SJCRH30 (cell line): ENCODE results near the gene SDR42E2. TPM values are rescaled to one million over a fixed set of nuclear protein-coding genes. Genes with fewer than 3 reads are reported as not detected.

ENCODE experiments used
- DNase-seq, 2 experiments: peaks; one replicate each; pipeline ENCODE4 v3.0.0-alpha.2; 2015 to 2020
- H3K27ac ChIP-seq: fragments of 250-450 bp; sonication (Bioruptor Pico); 2 replicates; pipeline ENCODE4 v1.5.1; 2020; ENCODE audit warnings: mild to moderate bottlenecking, moderate library complexity
- H3K27me3 ChIP-seq: fragments of 250-450 bp; sonication (Bioruptor Pico); 2 replicates; pipeline ENCODE4 v1.5.1; 2020; ENCODE audit warnings: mild to moderate bottlenecking, moderate library complexity
- H3K36me3 ChIP-seq: fragments of 250-450 bp; sonication (Bioruptor Pico); 2 replicates; pipeline ENCODE4 v1.5.1; 2020; ENCODE audit warnings: mild to moderate bottlenecking, moderate library complexity
- H3K4me1 ChIP-seq: fragments of 250-450 bp; sonication (Bioruptor Pico); 2 replicates; pipeline ENCODE4 v1.5.1; 2020; ENCODE audit warnings: mild to moderate bottlenecking, moderate library complexity
- H3K4me3 ChIP-seq: fragments of 250-450 bp; sonication (Bioruptor Pico); 2 replicates; pipeline ENCODE4 v1.5.1; 2020; ENCODE audit warnings: mild to moderate bottlenecking, moderate library complexity
- H3K9me3 ChIP-seq: fragments of 250-450 bp; sonication (Bioruptor Pico); replicated peaks from 2 replicates; pipeline ENCODE4 v1.5.1; 2020; ENCODE audit warnings: mild to moderate bottlenecking, moderate library complexity
- total RNA-seq: library from RNA; depleted of rRNA; stranded (reverse); fragments of >200 nt; shearing (Covaris generic); gene quantifications from 2 replicates; pipeline ENCODE4 v1.2.3, GENCODE V29; 2014

SDR42E2 gene
- total RNA-seq, 1 experiment from 2014 or later: not detected

DNA sequence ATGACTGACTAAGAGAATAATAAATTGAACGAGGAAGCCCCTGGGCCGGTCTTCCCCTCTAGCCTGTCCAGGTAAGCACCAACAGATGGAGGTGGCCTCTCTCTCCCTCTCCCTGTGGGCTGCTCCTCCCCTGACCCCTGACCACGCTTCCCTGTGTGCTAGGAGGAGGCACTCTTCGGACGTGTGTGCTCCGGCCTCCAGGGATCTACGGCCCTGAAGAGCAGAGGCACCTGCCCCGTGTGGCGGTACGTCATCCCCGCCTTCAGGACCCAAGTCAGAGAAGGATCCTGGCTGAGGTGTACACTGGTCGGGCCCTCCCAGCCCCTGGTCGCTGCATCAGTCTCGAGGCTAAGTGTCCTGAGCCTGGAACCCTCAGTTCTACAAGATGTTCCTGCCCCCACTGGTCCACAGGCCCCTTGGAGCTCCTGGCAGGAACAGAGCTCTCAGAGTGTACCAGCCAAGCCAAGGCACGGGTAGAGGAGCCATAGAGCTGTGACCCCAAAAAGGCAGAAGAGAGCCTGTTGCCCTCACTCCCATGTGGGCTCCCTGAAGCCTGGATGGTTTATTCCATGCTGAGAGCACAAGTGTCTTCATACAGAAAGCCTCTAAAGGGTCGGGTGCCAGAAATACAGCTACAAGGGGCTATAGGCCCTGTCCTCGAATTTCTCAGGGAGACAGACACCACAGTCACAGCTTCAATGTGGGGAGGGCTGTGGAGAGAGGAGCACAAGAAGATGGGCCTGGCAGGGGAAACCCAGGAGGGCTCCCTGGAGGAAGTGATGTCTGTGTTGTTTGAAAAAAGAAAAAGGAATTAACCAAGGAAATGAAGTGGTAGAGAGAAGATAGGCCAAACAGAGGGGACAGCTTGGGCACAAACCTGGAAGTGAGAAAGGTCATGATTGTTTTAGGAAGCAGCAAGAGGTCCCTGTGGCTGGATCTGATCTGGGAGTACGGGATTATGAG is 15.9 kb downstream of the SDR42E2 start:
- no peaks in the 10 kb centered on the region for H3K36me3 ChIP-seq
- DNase-seq: no peak
- no peaks in the 10 kb centered on the region for H3K27me3 ChIP-seq
- H3K9me3 ChIP-seq: no peaks in the 10 kb centered on the region
- H3K27ac ChIP-seq: no peak overlapping the region
- no peaks in the 10 kb centered on the region for H3K4me1 ChIP-seq
- H3K4me3 ChIP-seq: no peak overlapping the region

- Histone ChIP-seq H3K4me3 (no peak overlapping the region), H3K4me1 (no peaks in the 10 kb centered on the region), H3K27me3 (no peaks in the 10 kb centered on the region), H3K36me3 (no peaks in the 10 kb centered on the region), H3K27ac (no peak overlapping the region), H3K9me3 (no peaks in the 10 kb centered on the region)
- no peak for DNase-seq
These were observed 19.1 kb downstream of the SDR42E2 start for GRCh38 chr16:22181426-22181825.

DNA sequence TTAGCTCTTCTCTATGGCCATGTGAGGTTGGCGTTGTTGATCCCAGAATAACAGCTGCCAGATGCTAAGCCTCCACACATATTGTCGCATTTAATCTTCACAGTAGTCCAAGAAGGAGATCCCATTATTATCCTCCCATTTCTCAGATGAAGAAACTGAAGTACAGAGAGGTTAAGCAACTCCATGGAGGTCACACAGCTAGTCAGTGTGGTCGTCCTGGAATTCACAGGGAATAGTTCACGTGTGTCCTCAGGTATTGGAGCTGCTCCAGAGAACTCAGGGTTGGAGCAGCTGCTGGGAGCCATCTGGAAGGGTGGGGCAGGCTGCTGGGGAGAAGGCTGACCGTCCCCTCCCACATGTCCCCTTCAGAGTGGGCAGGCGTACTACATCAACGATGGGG is 19.5 kb downstream of the SDR42E2 start:
- Histone ChIP-seq H3K4me3 (no peak overlapping the region), H3K36me3 (no peaks in the 10 kb centered on the region), H3K4me1 (no peaks in the 10 kb centered on the region), H3K27me3 (no peaks in the 10 kb centered on the region), H3K9me3 (no peaks in the 10 kb centered on the region), H3K27ac (no peak overlapping the region)
- DNase-seq: no peak

GRCh38 chr16:22183335-22183734 is 21.0 kb downstream of the SDR42E2 start:
- no peaks in the 10 kb centered on the region for H3K9me3 ChIP-seq
- no peaks in the 10 kb centered on the region for H3K36me3 ChIP-seq
- H3K4me1 ChIP-seq: no peaks in the 10 kb centered on the region
- DNase-seq: no peak
- no peak overlapping the region for H3K27ac ChIP-seq
- no peak overlapping the region for H3K4me3 ChIP-seq
- H3K27me3 ChIP-seq: no peaks in the 10 kb centered on the region

DNA sequence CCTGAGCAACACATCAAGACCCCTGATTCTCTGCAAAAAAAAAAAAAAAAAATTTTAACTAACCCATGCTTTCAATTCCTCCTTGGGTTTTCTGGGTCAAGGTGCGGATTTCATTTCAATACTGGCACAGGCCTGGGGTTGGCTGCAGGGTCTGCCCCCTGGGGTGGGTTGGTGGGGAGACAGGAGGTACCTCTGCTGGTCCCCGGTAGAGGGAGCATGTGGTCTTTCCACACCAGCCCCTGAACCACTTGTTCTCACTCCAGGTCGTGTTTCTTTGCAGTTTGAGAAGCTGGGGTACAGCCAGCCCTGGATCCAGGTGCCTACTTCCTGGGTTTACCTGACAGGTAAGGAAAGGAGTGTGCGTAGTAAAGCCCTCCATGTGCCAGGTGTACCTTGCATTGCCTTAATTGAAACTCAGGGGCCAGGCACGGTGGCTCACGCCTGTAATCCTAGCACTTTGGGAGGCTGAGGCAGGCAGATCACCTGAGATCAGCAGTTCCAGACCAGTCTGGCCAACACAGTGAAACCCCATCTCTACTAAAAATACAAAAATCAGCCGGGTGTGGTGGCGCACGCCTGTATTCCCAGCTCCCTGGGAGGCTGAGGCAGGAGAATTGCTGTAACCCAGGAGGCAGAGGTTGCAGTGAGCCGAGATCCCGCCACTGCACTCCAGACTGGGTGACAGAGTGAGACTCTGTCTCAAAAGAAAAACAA is 21.8 kb downstream of the SDR42E2 start:
- H3K36me3 ChIP-seq: no peaks in the 10 kb centered on the region
- H3K4me3 ChIP-seq: no peak overlapping the region
- no peaks in the 10 kb centered on the region for H3K27me3 ChIP-seq
- DNase-seq: peak in 1 of 2 experiments; percentile 28
- no peaks in the 10 kb centered on the region; the same call in 1 of the 2 replicates for H3K4me1 ChIP-seq
- H3K9me3 ChIP-seq: no peaks in the 10 kb centered on the region
- H3K27ac ChIP-seq: no peak overlapping the region

GRCh38 chr16:22184615-22184968 is 22.3 kb downstream of the SDR42E2 start:
- no peaks in the 10 kb centered on the region for H3K27me3 ChIP-seq
- no peak overlapping the region for H3K4me3 ChIP-seq
- no peak for DNase-seq
- no peak overlapping the region for H3K27ac ChIP-seq
- no peaks in the 10 kb centered on the region for H3K36me3 ChIP-seq
- H3K4me1 ChIP-seq: no peaks in the 10 kb centered on the region; the same call in 1 of the 2 replicates
- H3K9me3 ChIP-seq: no peaks in the 10 kb centered on the region

GRCh38 chr16:22186517-22186916 is 24.2 kb downstream of the SDR42E2 start:
- Histone ChIP-seq H3K4me3 (no peak overlapping the region), H3K27me3 (no peaks in the 10 kb centered on the region), H3K4me1 (no peaks in the 10 kb centered on the region; the same call in 1 of the 2 replicates), H3K27ac (no peak overlapping the region), H3K36me3 (no peaks in the 10 kb centered on the region), H3K9me3 (no peaks in the 10 kb centered on the region)
- DNase-seq: peak in 1 of 2 experiments; percentile 28

DNA sequence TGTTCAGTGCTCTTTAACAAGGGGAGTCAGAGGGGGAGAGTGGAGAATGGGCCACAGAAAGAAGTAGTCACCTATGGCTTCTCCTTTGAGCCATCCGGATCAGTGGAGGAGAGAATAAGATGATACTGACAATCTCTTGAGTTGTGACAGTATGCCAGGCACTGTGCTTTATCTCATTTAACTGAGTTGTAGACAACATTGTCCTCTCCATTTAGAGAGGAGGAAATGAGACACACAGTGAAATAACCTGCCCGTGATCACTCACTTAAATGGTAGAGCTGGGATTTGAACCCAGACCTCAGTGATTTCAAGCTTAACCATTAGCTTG is 25.9 kb downstream of the SDR42E2 start:
- no peaks in the 10 kb centered on the region for H3K36me3 ChIP-seq
- H3K27ac ChIP-seq: no peak overlapping the region
- no peak for DNase-seq
- H3K4me3 ChIP-seq: no peak overlapping the region
- no peaks in the 10 kb centered on the region; the same call in 1 of the 2 replicates for H3K4me1 ChIP-seq
- H3K9me3 ChIP-seq: no peaks in the 10 kb centered on the region
- H3K27me3 ChIP-seq: no peaks in the 10 kb centered on the region

DNA sequence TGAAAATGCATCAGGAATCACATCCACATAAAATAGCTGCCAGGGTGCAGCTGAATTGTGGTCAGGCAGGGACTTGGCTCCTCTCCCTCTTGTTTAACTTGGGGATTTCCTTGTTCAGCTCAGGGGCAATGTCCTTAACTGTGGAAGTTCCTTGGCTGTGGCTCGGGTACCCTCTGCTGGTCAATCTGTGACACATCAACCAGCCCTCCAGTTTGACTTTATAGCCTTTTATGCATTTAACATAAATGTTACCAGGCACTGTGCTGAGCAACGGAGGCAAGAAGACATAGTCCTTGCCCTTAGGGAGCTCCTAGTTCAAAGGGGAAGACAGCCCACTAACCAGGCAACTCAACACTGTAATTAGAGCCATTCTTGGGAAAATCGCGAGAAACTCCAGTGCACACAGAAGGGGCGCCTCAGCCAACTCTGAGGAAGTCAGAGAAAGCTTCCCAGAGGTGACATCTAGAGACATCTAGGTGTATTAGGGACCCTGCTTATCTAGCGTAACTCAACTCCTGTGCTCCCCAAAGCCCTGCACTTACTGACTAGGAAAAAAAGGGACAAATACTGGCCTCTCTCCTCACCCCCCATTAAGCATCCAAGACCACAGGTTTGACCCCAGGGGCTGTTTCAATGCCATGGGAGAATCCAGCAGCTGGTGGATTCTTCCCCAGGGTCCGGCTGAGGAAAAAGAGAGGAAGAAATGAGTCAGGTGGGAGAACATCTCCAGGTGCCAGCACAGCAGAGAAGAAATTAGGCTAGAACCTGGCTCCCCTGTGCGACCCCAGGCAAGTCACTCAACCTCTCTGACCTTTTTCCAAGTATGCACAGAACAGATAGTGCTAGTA is 26.5 kb downstream of the SDR42E2 start:
- Histone ChIP-seq H3K36me3 (no peaks in the 10 kb centered on the region), H3K9me3 (no peaks in the 10 kb centered on the region), H3K27me3 (no peaks in the 10 kb centered on the region), H3K27ac (no peak overlapping the region), H3K4me1 (no peaks in the 10 kb centered on the region; the same call in 1 of the 2 replicates), H3K4me3 (no peak overlapping the region)
- peak; percentile 72 to 87 for DNase-seq

DNA sequence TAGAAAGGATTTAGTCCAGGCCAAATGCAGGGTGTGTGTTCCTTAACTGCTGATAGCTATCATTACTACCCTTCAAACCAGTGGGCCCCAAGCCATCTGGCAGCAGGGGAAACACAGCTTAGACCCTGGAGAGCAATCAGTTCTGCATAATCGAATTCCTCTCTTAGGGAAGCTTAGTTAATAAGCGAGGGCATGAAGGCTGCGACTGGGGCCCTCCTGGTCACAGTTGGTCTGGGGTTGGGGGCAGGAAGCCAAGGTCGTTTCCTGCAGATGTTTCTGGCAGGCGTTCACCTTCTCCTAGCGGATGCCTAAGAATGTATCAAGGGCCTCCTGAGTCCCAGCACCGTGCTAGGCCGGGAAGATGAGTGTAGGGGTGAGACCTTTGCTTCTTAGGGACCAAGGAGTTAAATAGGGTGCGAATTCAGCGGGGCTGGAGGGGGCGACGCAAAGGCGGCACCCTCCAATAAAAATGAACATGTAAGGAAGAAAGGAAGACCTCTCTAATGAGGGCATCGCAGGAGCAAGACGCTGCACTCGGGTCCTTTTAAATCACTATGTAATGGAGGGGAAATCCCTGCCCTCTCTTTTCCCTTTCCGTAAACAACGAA is 27.3 kb downstream of the SDR42E2 start:
- DNase-seq: peak in 1 of 2 experiments; percentile 33
- H3K9me3 ChIP-seq: no peaks in the 10 kb centered on the region
- H3K4me1 ChIP-seq: no peaks in the 10 kb centered on the region; the same call in 1 of the 2 replicates
- no peak overlapping the region for H3K27ac ChIP-seq
- peak overlapping the region; percentile 66 for H3K4me3 ChIP-seq
- H3K27me3 ChIP-seq: no peaks in the 10 kb centered on the region
- no peaks in the 10 kb centered on the region for H3K36me3 ChIP-seq

DNA sequence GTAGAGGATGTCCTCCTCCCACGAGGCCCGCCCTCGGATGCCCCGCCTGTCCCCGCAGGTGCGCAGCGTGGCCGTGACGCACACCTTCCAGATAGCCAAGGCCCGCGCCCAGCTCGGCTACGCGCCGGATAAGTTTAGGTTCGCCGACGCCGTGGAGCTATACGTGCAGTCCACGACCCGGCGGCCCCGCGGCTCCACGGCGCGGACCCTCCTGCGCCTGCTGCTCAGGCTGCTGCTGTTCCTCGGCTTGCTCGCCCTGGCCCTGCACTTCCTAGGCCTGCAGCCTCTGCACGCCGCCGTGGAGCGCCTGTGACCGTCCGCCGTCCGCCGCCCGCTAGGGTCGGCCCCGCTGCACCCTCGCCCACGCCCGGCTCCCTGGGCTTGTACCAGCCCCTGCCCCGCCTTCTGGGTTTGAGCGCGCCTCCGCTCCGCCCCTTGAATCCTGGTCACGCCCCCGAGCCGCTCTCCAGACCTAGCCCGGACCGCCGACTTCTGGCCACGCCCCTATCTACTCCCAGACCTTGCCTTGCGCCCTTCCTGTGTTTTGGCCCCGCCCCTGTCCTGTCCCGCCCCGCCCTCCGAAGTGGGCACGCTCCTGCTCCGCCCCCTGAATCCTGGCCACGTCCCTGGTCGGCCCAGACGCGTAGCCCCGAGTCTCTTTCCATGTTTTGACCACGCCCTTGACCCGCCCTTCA is 27.9 kb downstream of the SDR42E2 start:
- no peaks in the 10 kb centered on the region for H3K36me3 ChIP-seq
- peak; percentile 99 for DNase-seq
- H3K27me3 ChIP-seq: no peaks in the 10 kb centered on the region
- peak overlapping the region; percentile 66 for H3K4me3 ChIP-seq
- H3K9me3 ChIP-seq: no peaks in the 10 kb centered on the region
- H3K27ac ChIP-seq: no peak overlapping the region
- H3K4me1 ChIP-seq: no peaks in the 10 kb centered on the region; the same call in 1 of the 2 replicates

GRCh38 chr16:22190776-22191531 is 28.6 kb downstream of the SDR42E2 start:
- DNase-seq: peak; percentile 97 to 99
- Histone ChIP-seq H3K36me3 (no peaks in the 10 kb centered on the region), H3K9me3 (no peaks in the 10 kb centered on the region), H3K4me3 (peak overlapping the region; percentile 66), H3K27ac (peak overlapping the region; percentile 58), H3K4me1 (no peaks in the 10 kb centered on the region; the same call in 1 of the 2 replicates), H3K27me3 (no peaks in the 10 kb centered on the region)

DNA sequence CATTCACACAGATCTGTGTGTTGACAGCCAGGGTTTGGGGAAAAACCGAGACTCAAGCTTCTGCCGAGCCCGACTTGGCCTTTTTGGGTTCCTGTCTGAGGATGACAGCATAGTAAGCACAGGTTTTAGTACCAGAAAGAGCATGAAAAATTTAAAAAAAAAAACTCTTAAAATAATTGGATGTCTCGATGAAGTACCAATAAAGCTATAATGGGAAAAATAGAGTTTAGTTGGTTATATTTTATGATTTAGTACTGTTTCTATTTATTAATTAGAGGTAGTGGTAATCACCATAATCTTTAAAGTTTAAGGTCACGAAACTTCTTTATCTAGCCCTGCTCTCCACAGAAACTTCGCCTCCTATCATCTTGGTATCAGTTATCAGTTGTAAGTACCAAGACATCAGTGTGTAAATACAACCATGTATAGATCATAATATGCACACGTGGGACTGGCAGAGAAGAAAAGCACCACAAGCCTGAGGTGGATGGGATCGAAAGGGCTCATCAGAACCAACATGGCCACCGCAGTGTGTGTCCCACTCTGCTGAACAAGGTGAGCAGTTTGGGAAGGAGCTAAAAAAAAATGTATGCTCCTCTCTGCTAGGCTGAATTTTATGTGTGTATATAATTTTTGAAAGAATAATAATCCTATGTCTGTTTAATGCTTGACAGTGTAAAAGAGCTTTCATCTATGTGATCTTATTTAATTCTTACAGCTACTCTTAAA is 29.4 kb downstream of the SDR42E2 start:
- H3K27ac ChIP-seq: peak overlapping the region; percentile 58
- peak overlapping the region; percentile 66 for H3K4me3 ChIP-seq
- no peaks in the 10 kb centered on the region for H3K36me3 ChIP-seq
- H3K9me3 ChIP-seq: no peaks in the 10 kb centered on the region
- DNase-seq: peak in 1 of 2 experiments; percentile 57
- H3K4me1 ChIP-seq: no peaks in the 10 kb centered on the region; the same call in 1 of the 2 replicates
- no peaks in the 10 kb centered on the region for H3K27me3 ChIP-seq
